ENCODE data around the gene NT5M.

NT5M gene

GRCh38 chr17:17356149-17356930, 53.2 kb downstream of the NT5M start:
- TF ChIP-seq GABPA (IDR thresholded peaks at IDR 0.05; ENCODE audit: low read depth) (no peak), CTCF (IDR thresholded peaks at IDR 0.05; ENCODE audit: insufficient read depth, low read length) (peak; percentile 97)
- peak in 1 of 2 experiments; percentile 60 for DNase-seq (ENCODE audit: low read depth in 1 of 2, low spot score in 1 of 2)
- no peak overlapping the region for H3K27ac ChIP-seq (replicated peaks)

DNA sequence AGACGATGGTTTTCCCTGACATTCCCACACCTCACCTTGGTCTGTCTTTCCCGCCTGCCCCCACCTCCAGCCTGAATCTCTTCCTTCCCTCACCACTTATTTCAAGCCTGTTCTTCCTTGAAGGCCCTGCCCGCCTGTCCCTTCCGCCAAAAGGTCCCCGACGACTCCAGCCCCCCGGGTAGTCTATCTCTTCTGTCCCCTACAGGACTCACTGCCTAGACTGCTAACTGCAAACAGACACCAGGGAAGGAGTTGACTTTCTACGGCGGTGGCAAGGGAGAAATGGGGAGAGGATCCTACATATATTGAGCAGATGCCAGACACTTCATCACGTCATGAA, 53.7 kb downstream of the NT5M start:
- TF ChIP-seq REST (IDR thresholded peaks at IDR 0.05; ENCODE audit: insufficient replicate concordance, low read depth) (no peak), SPI1 (IDR thresholded peaks at IDR 0.05; ENCODE audit: borderline replicate concordance, low read depth) (no peak), CTCF (IDR thresholded peaks at IDR 0.05; ENCODE audit: insufficient read depth, low read length) (no peak), GABPA (IDR thresholded peaks at IDR 0.05; ENCODE audit: low read depth) (no peak), POLR2AphosphoS5 (IDR thresholded peaks at IDR 0.05; ENCODE audit: low read depth) (no peak)
- Histone ChIP-seq H3K27ac (replicated peaks) (no peak overlapping the region), H3K27me3 (ENCODE audit: insufficient read depth, poor library complexity, severe bottlenecking) (no peaks in the 10 kb centered on the region), H3K4me3 (replicated peaks; ENCODE audit: insufficient read depth, low read length) (no peak overlapping the region)
- no peak for DNase-seq (ENCODE audit: low read depth in 1 of 2, low spot score in 1 of 2)

More at GRCh38 chr17:17356149-17356930, 53.2 kb downstream of the NT5M start:
- Histone ChIP-seq H3K4me3 (replicated peaks; ENCODE audit: insufficient read depth, low read length) (no peak overlapping the region), H3K27me3 (ENCODE audit: insufficient read depth, poor library complexity, severe bottlenecking) (no peaks in the 10 kb centered on the region)

DNA sequence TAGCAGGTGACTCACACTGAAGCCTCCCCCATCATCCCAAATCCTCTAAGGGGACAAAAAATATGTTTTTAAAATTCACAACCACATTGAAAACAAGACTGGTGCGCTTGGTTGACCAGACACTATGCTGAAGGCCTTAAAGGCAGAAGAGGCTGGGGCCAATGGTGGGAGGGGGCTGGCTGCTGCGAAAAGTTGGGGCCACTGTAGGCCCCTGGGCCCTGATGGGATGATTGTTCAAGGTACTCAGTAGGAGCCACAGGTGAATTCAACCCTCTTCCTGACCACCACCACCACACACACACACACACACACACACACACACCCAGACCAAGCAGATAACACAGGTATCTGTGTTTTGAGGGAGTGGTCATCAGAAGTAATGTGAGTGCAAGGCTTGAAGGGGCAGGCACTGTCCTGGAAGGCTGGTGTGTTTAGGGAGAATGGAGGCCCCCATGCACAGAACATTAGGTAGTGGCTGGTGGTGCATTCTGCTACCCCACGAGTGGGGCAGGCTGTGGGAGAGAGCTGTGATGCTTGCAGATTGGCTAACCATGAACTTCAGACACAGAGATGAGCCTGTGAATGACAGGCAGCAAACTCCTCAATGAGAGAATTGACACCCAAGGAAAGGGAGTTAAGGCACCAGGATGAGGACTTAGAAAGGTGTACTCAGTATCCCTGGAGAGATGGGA, 55.0 kb downstream of the NT5M start:
- no peak overlapping the region for H3K4me3 ChIP-seq (replicated peaks; ENCODE audit: insufficient read depth, low read length)
- no peak for TF ChIP-seq POLR2AphosphoS5 (IDR thresholded peaks at IDR 0.05; ENCODE audit: low read depth)
- no peak for TF ChIP-seq SPI1 (IDR thresholded peaks at IDR 0.05; ENCODE audit: borderline replicate concordance, low read depth)
- no peak for TF ChIP-seq GABPA (IDR thresholded peaks at IDR 0.05; ENCODE audit: low read depth)
- no peak for TF ChIP-seq CTCF (IDR thresholded peaks at IDR 0.05; ENCODE audit: insufficient read depth, low read length)
- no peak overlapping the region for H3K27ac ChIP-seq (replicated peaks)
- H3K27me3 ChIP-seq (ENCODE audit: insufficient read depth, poor library complexity, severe bottlenecking), result no peaks in the 10 kb centered on the region
- DNase-seq (ENCODE audit: low read depth in 1 of 2, low spot score in 1 of 2), result no peak

DNA sequence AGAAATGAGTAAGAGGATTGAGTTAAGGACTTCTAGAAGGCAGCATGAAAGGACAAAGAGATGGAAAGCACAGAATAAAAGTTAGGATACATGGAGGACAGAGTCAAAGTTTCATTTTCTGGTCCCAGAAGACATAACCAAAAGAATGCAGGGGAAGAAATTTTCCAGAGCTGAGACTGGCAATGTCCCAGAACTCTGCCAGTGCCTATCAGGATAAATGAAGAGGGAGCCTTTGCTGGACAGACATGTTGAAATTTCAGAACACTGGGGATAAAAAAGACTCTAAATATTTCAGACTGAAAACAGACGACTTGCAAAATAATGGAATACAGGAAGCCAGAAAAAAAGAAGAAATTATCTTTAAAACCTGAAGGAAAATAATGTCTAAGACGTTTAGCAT, 55.7 kb downstream of the NT5M start:
- Histone ChIP-seq H3K27ac (replicated peaks) (no peak overlapping the region), H3K27me3 (ENCODE audit: insufficient read depth, poor library complexity, severe bottlenecking) (no peaks in the 10 kb centered on the region), H3K4me3 (replicated peaks; ENCODE audit: insufficient read depth, low read length) (no peak overlapping the region)
- no peak for DNase-seq (ENCODE audit: low read depth in 1 of 2, low spot score in 1 of 2)
- TF ChIP-seq REST (IDR thresholded peaks at IDR 0.05; ENCODE audit: insufficient replicate concordance, low read depth) (no peak), SPI1 (IDR thresholded peaks at IDR 0.05; ENCODE audit: borderline replicate concordance, low read depth) (no peak), POLR2AphosphoS5 (IDR thresholded peaks at IDR 0.05; ENCODE audit: low read depth) (no peak), CTCF (IDR thresholded peaks at IDR 0.05; ENCODE audit: insufficient read depth, low read length) (no peak), GABPA (IDR thresholded peaks at IDR 0.05; ENCODE audit: low read depth) (no peak)

All from HL-60 (cell line).